Uterus (tissue), 4 donors: ENCODE data around the gene ATG2A. TPM values are rescaled to one million over a fixed set of nuclear protein-coding genes. Genes with fewer than 3 reads are reported as not detected.

Experiments
- DNase-seq, 2 donors: peaks; one replicate each; pipeline ENCODE4 v3.0.0-alpha.2; 2019 to 2020
- H3K27ac ChIP-seq, 2 donors: fragments of 200-600 bp; sonication (generic); 1 replicate in 1 of 2; 2 replicates in 1 of 2; pipeline ENCODE4 v1.5.1; 2016 to 2018
- H3K27me3 ChIP-seq, 2 donors: fragments of 200-600 bp; sonication (generic); one replicate each; pipeline ENCODE4 v1.5.1; 2018 to 2019; ENCODE audit warnings: control low read depth in 1 of 2
- H3K36me3 ChIP-seq, 2 donors: fragments of 200-600 bp; sonication (generic); one replicate each; pipeline ENCODE4 v1.5.1; 2019; ENCODE audit warnings: control low read depth in 1 of 2
- H3K4me1 ChIP-seq, 2 donors: fragments of 200-600 bp; sonication (generic); one replicate each; pipeline ENCODE4 v1.5.1; 2018 to 2019; ENCODE audit warnings: control low read depth in 1 of 2
- H3K4me3 ChIP-seq, 2 donors: fragments of 200-600 bp; sonication (generic); 1 replicate in 1 of 2; 2 replicates in 1 of 2; pipeline ENCODE4 v1.5.1; 2018 to 2019; ENCODE audit warnings: mild to moderate bottlenecking in 1 of 2
- H3K9me3 ChIP-seq, 2 donors: fragments of 200-600 bp; sonication (generic); one replicate each; pipeline ENCODE4 v1.5.1; 2019; ENCODE audit warnings: control low read depth in 1 of 2
- CTCF ChIP-seq, 4 experiments: fragments of 200-600 bp in 2 of 4; fragments of 450-650 bp in 2 of 4; sonication (generic) in 2 of 4; IDR thresholded peaks; one replicate each; pipeline ENCODE4 v1.5.1; 2016 to 2019; ENCODE audit warnings: antibody characterized with exemption in 4 of 4, mild to moderate bottlenecking in 2 of 4, moderate library complexity in 1 of 4
- POLR2A ChIP-seq, 2 donors: fragments of 450-650 bp; IDR thresholded peaks; one replicate each; pipeline ENCODE4 v1.6.1; 2016; ENCODE audit warnings: antibody characterized with exemption in 2 of 2, mild to moderate bottlenecking in 1 of 2, moderate library complexity in 1 of 2
- intact Hi-C: fragments of 100-400 bp; cut with DNase I; formaldehyde crosslinking; loops from one replicate; pipeline ENCODE4 v1.15.1; 2023; ENCODE audit warnings: low total_unique reads
- total RNA-seq, 4 donors: library from RNA; depleted of rRNA in 3 of 4; stranded (reverse); fragments of >200 nt in 3 of 4; gene quantifications; one replicate each; pipeline versions ENCODE4 v1.1.0 to v1.2.4, GENCODE V29; 2014 to 2023
- donor health status: DM: yes; HTN: yes; CAD: no.

ATG2A gene
- total RNA-seq, 4 donors from 2014 or later: 6.8 to 39.6 (median 18.4) TPM

DNA sequence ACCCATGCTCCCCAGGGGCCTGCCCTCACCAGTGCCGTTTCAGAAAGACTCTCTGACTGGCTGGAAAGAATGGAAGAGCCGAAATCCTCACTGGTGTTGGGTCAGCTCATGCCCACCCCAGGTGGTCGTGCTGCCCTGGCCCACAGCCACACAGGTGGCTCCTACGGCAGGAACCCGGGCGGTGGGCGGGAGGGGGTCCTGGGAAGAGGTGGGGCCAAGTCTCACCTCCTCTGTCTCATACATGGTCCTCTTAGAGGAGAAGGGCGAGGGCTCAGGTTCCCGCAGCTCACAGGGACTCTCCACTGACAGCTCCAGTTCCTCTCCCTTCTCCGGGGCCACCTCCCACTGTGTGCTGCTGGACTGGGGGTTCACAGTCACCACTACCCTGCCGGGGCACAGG is 8.2 kb downstream of the ATG2A start:
- intact Hi-C loops: no loop called here
- Histone ChIP-seq H3K36me3 (no peaks in the 10 kb centered on the region), H3K4me1 (no peaks in the 10 kb centered on the region), H3K4me3 (no peak overlapping the region), H3K27me3 (no peaks in the 10 kb centered on the region), H3K27ac (no peak overlapping the region), H3K9me3 (no peaks in the 10 kb centered on the region)
- no peak for DNase-seq
- TF ChIP-seq CTCF (IDR thresholded peaks at IDR 0.05): no peak
- TF ChIP-seq POLR2A (IDR thresholded peaks at IDR 0.05): no peak

- H3K4me3 ChIP-seq: no peak overlapping the region
- no peak for TF ChIP-seq POLR2A (IDR thresholded peaks at IDR 0.05)
- TF ChIP-seq CTCF (IDR thresholded peaks at IDR 0.05): no peak
- no peaks in the 10 kb centered on the region for H3K9me3 ChIP-seq
- H3K4me1 ChIP-seq: no peaks in the 10 kb centered on the region
- DNase-seq: no peak
- H3K27ac ChIP-seq: no peak overlapping the region
- no peaks in the 10 kb centered on the region for H3K36me3 ChIP-seq
- intact Hi-C loops: no loop called here
- no peaks in the 10 kb centered on the region for H3K27me3 ChIP-seq
Observed at GRCh38 chr11:64906314-64906635, 10.7 kb downstream of the ATG2A start.

DNA sequence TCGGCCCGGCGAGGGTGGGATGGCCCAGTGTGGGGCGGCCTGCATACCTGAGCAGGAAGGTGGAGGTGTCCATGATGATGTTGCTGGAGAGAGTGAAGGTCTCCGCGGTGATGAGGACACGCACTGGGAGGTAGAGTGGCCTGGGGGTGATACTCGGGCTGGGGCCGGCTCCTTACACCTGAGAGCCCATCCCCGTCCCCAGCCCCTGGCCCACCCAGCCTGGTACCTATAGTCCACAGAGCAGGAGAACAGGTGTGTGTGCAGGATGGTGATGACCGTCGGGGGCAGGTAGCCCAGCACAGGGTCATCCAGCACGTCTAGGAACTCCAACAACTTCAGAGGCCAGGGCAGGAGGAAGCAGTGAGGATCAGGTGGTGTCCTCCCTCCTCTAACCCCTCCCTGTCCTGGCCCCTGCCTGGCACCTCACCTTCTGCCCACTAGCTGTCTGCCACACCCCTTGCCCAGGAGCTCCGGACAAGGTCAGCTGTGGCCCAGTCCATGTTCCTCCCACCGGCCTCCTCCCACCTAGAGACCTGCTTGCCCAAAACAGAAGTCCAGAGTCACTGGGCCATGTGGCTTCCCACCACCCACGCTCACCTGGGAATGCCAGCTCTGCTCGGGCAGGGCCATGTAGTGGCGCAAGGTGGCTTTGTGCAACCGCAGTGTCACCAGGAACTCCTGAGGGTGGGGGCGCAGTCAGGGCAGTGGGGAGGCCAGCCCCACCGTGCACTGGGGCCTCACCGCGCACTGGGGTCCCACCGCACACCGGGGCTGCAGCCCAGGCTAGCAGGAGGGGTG is 11.3 kb downstream of the ATG2A start:
- no peak for DNase-seq
- intact Hi-C loops: no loop called here
- no peaks in the 10 kb centered on the region for H3K36me3 ChIP-seq
- no peak overlapping the region for H3K27ac ChIP-seq
- TF ChIP-seq POLR2A (IDR thresholded peaks at IDR 0.05): no peak
- no peak for TF ChIP-seq CTCF (IDR thresholded peaks at IDR 0.05)
- no peaks in the 10 kb centered on the region for H3K4me1 ChIP-seq
- no peaks in the 10 kb centered on the region for H3K9me3 ChIP-seq
- no peak overlapping the region for H3K4me3 ChIP-seq
- no peaks in the 10 kb centered on the region for H3K27me3 ChIP-seq

DNA sequence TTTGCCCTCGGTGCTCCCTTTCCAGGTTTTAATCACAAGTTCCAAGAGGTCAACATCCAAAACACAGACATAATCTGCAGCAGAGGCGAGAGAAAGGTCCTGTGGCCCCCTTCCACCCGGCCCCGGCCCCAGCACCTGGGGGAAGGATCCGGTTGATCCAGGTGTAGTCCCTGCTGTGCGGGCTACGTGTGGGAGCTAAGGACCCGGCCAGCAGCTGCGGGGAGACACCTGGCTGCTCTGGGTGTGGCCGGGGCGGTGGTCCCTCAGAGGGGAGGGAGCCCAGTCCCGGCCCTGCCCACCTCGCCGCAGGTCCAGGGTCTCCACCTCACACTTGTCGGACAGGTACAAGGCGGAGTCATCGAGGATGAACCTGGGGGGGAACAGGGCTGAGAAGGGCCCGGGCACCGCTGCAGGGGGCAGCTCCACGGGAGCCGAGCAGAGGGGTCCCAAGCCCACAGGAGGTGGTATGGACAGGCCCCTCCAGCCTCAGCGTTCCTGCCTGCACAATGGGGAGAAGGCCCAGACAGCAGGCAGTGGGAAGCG is 13.6 kb downstream of the ATG2A start:
- H3K4me3 ChIP-seq: no peak overlapping the region
- no peaks in the 10 kb centered on the region for H3K9me3 ChIP-seq
- H3K27me3 ChIP-seq: no peaks in the 10 kb centered on the region
- H3K36me3 ChIP-seq: no peaks in the 10 kb centered on the region
- no peak for DNase-seq
- no peak overlapping the region for H3K27ac ChIP-seq
- TF ChIP-seq POLR2A (IDR thresholded peaks at IDR 0.05) (no peak), CTCF (IDR thresholded peaks at IDR 0.05) (no peak)
- no peaks in the 10 kb centered on the region for H3K4me1 ChIP-seq
- intact Hi-C loops: no loop called here

DNA sequence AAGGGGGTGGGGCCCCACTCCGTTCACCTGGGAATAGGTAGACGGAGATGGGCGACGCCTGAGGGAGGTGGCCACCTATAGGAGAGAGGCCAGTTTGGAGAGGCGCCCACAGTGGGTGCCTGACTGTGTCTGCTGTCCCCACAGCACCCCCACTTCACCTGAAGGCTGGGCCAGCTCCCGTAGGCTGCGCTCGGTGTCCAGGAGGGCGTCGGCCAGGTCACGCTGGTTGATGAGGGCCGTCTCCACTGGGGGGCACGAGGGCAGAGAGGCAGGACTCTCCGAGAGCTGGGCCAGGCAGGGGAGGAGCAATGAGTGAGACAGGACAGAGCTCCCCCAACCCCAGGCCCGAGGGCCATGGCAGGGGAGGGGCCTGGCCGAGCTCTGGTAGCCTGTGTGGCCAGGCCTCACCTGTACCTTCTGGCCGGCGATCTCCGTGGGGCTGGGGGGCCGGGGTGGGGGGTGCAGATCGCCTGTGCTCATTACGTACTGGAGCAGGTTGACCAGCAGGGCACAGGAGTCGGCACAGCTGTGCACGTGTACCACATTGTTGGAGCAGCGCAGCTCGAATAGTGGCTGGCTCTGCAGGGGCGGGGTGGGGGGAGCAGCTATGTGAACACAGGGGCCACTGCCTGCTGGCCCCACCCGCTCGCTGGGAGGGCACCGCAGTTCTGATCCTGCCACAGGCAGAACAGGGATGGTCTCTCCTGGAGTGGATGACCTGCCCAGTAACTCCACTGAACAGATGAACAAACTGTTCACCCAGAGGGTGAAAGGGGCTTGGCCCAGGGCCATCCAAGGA is 14.7 kb downstream of the ATG2A start:
- Histone ChIP-seq H3K36me3 (no peaks in the 10 kb centered on the region), H3K27ac (no peak overlapping the region)
- no peak for TF ChIP-seq POLR2A (IDR thresholded peaks at IDR 0.05)
- TF ChIP-seq CTCF (IDR thresholded peaks at IDR 0.05): no peak

More for the DNA sequence above, 14.7 kb downstream of the ATG2A start:
- H3K27me3 ChIP-seq: no peaks in the 10 kb centered on the region
- H3K4me1 ChIP-seq: no peaks in the 10 kb centered on the region
- no peaks in the 10 kb centered on the region for H3K9me3 ChIP-seq
- intact Hi-C loops: no loop called here
- no peak overlapping the region for H3K4me3 ChIP-seq
- no peak for DNase-seq
